Stimulated activated CD4-positive, alpha-beta T cell treated with anti-CD3 and anti-CD28 coated beads, Interleukin-4, amount 100 ng/mL, for 48 hours (primary cell): ENCODE results near the gene DIP2B.

Source experiments
- DNase-seq, 2 donors: peaks; one replicate each; pipeline ENCODE4 v3.0.0-alpha.2; 2020; ENCODE audit warnings: low read depth in 2 of 2

Gene DIP2B

GRCh38 chr12:50611021-50611744, 106.4 kb downstream of the DIP2B start:
- no peak for DNase-seq

- DNase-seq, result no peak
Measured at GRCh38 chr12:50612882-50613281, 108.1 kb downstream of the DIP2B start.

- no peak for DNase-seq
Measured at GRCh38 chr12:50613463-50613862, 108.7 kb downstream of the DIP2B start.

GRCh38 chr12:50614167-50614759, 109.5 kb downstream of the DIP2B start:
- DNase-seq, result no peak

- DNase-seq, result no peak
Measured at GRCh38 chr12:50615145-50615906, 110.5 kb downstream of the DIP2B start.

- no peak for DNase-seq
Measured at GRCh38 chr12:50615907-50616296, 111.1 kb downstream of the DIP2B start.

- no peak for DNase-seq
Measured at GRCh38 chr12:50617657-50618056, 112.9 kb downstream of the DIP2B start.

- DNase-seq, result no peak
Measured at GRCh38 chr12:50618864-50619609, 114.3 kb downstream of the DIP2B start.

- no peak for DNase-seq
Measured at GRCh38 chr12:50619610-50619958, 114.8 kb downstream of the DIP2B start.

GRCh38 chr12:50620109-50620977, 115.6 kb downstream of the DIP2B start:
- DNase-seq, result no peak

GRCh38 chr12:50620978-50621360, 116.2 kb downstream of the DIP2B start:
- no peak for DNase-seq

- DNase-seq, result no peak
Measured at GRCh38 chr12:50621399-50622300, 116.9 kb downstream of the DIP2B start.

- DNase-seq, result no peak
Measured at GRCh38 chr12:50625029-50625925, 120.5 kb downstream of the DIP2B start.

GRCh38 chr12:50626026-50626425, 121.2 kb downstream of the DIP2B start:
- no peak for DNase-seq

GRCh38 chr12:50627491-50627890, 122.7 kb downstream of the DIP2B start:
- DNase-seq, result no peak

- no peak for DNase-seq
Measured at GRCh38 chr12:50628394-50628793, 123.6 kb downstream of the DIP2B start.

GRCh38 chr12:50633955-50634354, 129.2 kb downstream of the DIP2B start:
- no peak for DNase-seq

GRCh38 chr12:50634379-50634778, 129.6 kb downstream of the DIP2B start:
- no peak for DNase-seq

GRCh38 chr12:50635364-50635763, 130.6 kb downstream of the DIP2B start:
- no peak for DNase-seq
